ENCODE measurements around the gene HAPLN2. TPM values are rescaled to one million over a fixed set of nuclear protein-coding genes. Genes with fewer than 3 reads are reported as not detected.

HAPLN2 gene
- total RNA-seq, 4 donors from 2014 or later: 0.13 to 3.0 (median 1.2) TPM

GRCh38 chr1:156667610-156667967 is 48.4 kb downstream of the HAPLN2 start:
- WGBS, 2 donors (ENCODE audit: low coverage in 1 of 2): 0% methylated on average over 4 of the region's 5 CpGs; no CpG with 5 or more reads in 1 of the 2 donors
- TF ChIP-seq POLR2A (IDR thresholded peaks at IDR 0.05): no peak
- no peak for TF ChIP-seq CTCF (IDR thresholded peaks at IDR 0.05)
- peak; percentile 8 for TF ChIP-seq POLR2AphosphoS5 (IDR thresholded peaks at IDR 0.05)
- no peak for TF ChIP-seq EP300 (IDR thresholded peaks at IDR 0.05)
- peak; percentile 45 for ATAC-seq

GRCh38 chr1:156667968-156668709 is 48.9 kb downstream of the HAPLN2 start:
- WGBS, 2 donors (ENCODE audit: low coverage in 1 of 2): 0 to 40% methylated on average over 1 of the region's 9 CpGs
- H3K27ac ChIP-seq: peak overlapping the region; percentile 62 to 87 (median 82)
- H3K4me1 ChIP-seq: peaks cover 2 to 81% (median 61%) of the 10 kb centered on the region in 3 donors
- no peak for ATAC-seq
- no peak overlapping the region for H3K4me3 ChIP-seq
- H3K36me3 ChIP-seq: peaks cover 0 to 14% of the 10 kb centered on the region in 2 donors
- TF ChIP-seq POLR2AphosphoS5 (IDR thresholded peaks at IDR 0.05) (no peak), EP300 (IDR thresholded peaks at IDR 0.05) (no peak), POLR2A (IDR thresholded peaks at IDR 0.05) (no peak), CTCF (IDR thresholded peaks at IDR 0.05) (no peak)
- H3K9me3 ChIP-seq: no peaks in the 10 kb centered on the region
- H3K27me3 ChIP-seq: no peaks in the 10 kb centered on the region

More at GRCh38 chr1:156667610-156667967, 48.4 kb downstream of the HAPLN2 start:
- H3K36me3 ChIP-seq: peaks cover 0 to 8% of the 10 kb centered on the region in 2 donors
- no peaks in the 10 kb centered on the region for H3K9me3 ChIP-seq
- H3K27me3 ChIP-seq: no peaks in the 10 kb centered on the region
- H3K4me1 ChIP-seq: peaks cover 2 to 86% (median 66%) of the 10 kb centered on the region in 3 donors
- no peak overlapping the region for H3K4me3 ChIP-seq
- H3K27ac ChIP-seq: peak overlapping the region; percentile 62 to 87 (median 82)

GRCh38 chr1:156668801-156669637 is 49.8 kb downstream of the HAPLN2 start:
- no peak for TF ChIP-seq POLR2A (IDR thresholded peaks at IDR 0.05)
- no peak for TF ChIP-seq EP300 (IDR thresholded peaks at IDR 0.05)
- no peak for TF ChIP-seq POLR2AphosphoS5 (IDR thresholded peaks at IDR 0.05)
- no peak for TF ChIP-seq CTCF (IDR thresholded peaks at IDR 0.05)
- 60 to 67% methylated on average over 3 to 9 of the region's 17 CpGs for WGBS, 2 donors (ENCODE audit: low coverage in 1 of 2)
- Histone ChIP-seq H3K9me3 (no peaks in the 10 kb centered on the region), H3K36me3 (peaks cover 0 to 21% of the 10 kb centered on the region in 2 donors), H3K4me3 (no peak overlapping the region), H3K27me3 (no peaks in the 10 kb centered on the region), H3K4me1 (peaks cover 2 to 81% (median 56%) of the 10 kb centered on the region in 3 donors), H3K27ac (peak overlapping the region in 3 of 4 donors; percentile 81 to 87 (median 84))
- ATAC-seq: no peak

- H3K4me3 ChIP-seq: no peak overlapping the region
- 36 to 62% methylated on average over 2 to 3 of the region's 5 CpGs for WGBS, 2 donors (ENCODE audit: low coverage in 1 of 2)
Observed at GRCh38 chr1:156669794-156670193, 50.6 kb downstream of the HAPLN2 start.

More at GRCh38 chr1:156669794-156670193, 50.6 kb downstream of the HAPLN2 start:
- TF ChIP-seq POLR2AphosphoS5 (IDR thresholded peaks at IDR 0.05): no peak
- TF ChIP-seq CTCF (IDR thresholded peaks at IDR 0.05): no peak
- TF ChIP-seq POLR2A (IDR thresholded peaks at IDR 0.05): no peak
- TF ChIP-seq EP300 (IDR thresholded peaks at IDR 0.05): no peak
- Histone ChIP-seq H3K4me1 (peaks cover 0 to 81% (median 50%) of the 10 kb centered on the region in 3 donors), H3K9me3 (no peaks in the 10 kb centered on the region), H3K27ac (peak overlapping the region in 3 of 4 donors; percentile 81 to 87 (median 84)), H3K27me3 (peaks cover 4% of the 10 kb centered on the region), H3K36me3 (peaks cover 0 to 21% of the 10 kb centered on the region in 2 donors)
- ATAC-seq: no peak

Measured in gastroesophageal sphincter (tissue), 4 donors.